Gastroesophageal sphincter (tissue), 4 donors: ENCODE results near the gene JMJD8. TPM values are rescaled to one million over a fixed set of nuclear protein-coding genes. Genes with fewer than 3 reads are reported as not detected.
A peak's percentile ranks its signal among the peaks of the same experiment; 100 is the strongest.

Source experiments
- ATAC-seq: fragments of 150-250 bp; one replicate; pipeline ENCODE4 v1.9.1; 2016; ENCODE audit warnings: mild to moderate bottlenecking, moderate library complexity
- H3K27ac ChIP-seq, 4 donors: fragments of 200-600 bp; sonication (generic) in 3 of 4; 1 replicate in 3 of 4; 2 replicates in 1 of 4; pipeline ENCODE4 v1.5.1; 2016 to 2019
- H3K27me3 ChIP-seq: fragments of 200-600 bp; sonication (generic); one replicate; pipeline ENCODE4 v1.5.1; 2019
- H3K36me3 ChIP-seq, 2 donors: fragments of 200-600 bp; sonication (generic); one replicate each; pipeline ENCODE4 v1.5.1; 2019; ENCODE audit warnings: control low read depth in 1 of 2
- H3K4me1 ChIP-seq, 3 donors: fragments of 200-600 bp; sonication (generic); 1 replicate in 2 of 3; 2 replicates in 1 of 3; pipeline ENCODE4 v1.5.1; 2016 to 2019; ENCODE audit warnings: control low read depth in 2 of 3
- H3K4me3 ChIP-seq, 2 donors: fragments of 200-600 bp; sonication (generic); one replicate each; pipeline ENCODE4 v1.5.1; 2019; ENCODE audit warnings: mild to moderate bottlenecking in 1 of 2, moderate library complexity in 1 of 2
- H3K9me3 ChIP-seq, 3 donors: fragments of 200-600 bp; sonication (generic); one replicate each; pipeline ENCODE4 v1.5.1; 2017 to 2019; ENCODE audit warnings: control low read depth in 2 of 3
- CTCF ChIP-seq, 4 experiments: fragments of 200-600 bp in 2 of 4; fragments of 450-650 bp in 2 of 4; sonication (generic) in 1 of 4; IDR thresholded peaks; one replicate each; pipeline ENCODE4 v1.5.1; 2017 to 2019; ENCODE audit warnings: antibody characterized with exemption in 4 of 4, mild to moderate bottlenecking in 2 of 4, moderate library complexity in 2 of 4
- EP300 ChIP-seq: sonication (generic); formaldehyde crosslinking; IDR thresholded peaks from one replicate; pipeline ENCODE4 v1.6.1; 2017; ENCODE audit warnings: antibody characterized with exemption, mild to moderate bottlenecking
- POLR2A ChIP-seq, 2 donors: fragments of 450-650 bp; IDR thresholded peaks; one replicate each; pipeline ENCODE4 v1.6.1; 2017; ENCODE audit warnings: antibody characterized with exemption in 2 of 2, mild to moderate bottlenecking in 2 of 2, moderate library complexity in 1 of 2
- POLR2AphosphoS5 ChIP-seq: sonication (generic); formaldehyde crosslinking; IDR thresholded peaks from one replicate; pipeline ENCODE4 v1.6.1; 2017; ENCODE audit warnings: antibody characterized with exemption
- WGBS, 2 donors: methylation state at CpG; one replicate each; pipeline ENCODE4 v1.1.5; 2018; ENCODE audit warnings: low coverage in 1 of 2; 5-methylcytosine and 5-hydroxymethylcytosine counted together
- total RNA-seq, 4 donors: library from RNA; depleted of rRNA; stranded (reverse); fragments of >200 nt; gene quantifications; one replicate each; pipeline ENCODE4 v1.1.0, GENCODE V29; 2016

JMJD8 gene
- total RNA-seq, 4 donors from 2014 or later: 70.2 to 109 (median 90.5) TPM

- Histone ChIP-seq H3K27ac (peak overlapping the region in 3 of 4 donors; percentile 88 to 89 (median 89)), H3K4me1 (peaks cover 0 to 55% (median 20%) of the 10 kb centered on the region in 3 donors), H3K27me3 (peaks cover 29% of the 10 kb centered on the region), H3K4me3 (peak overlapping the region; percentile 48 to 82), H3K36me3 (peaks cover 0 to 12% of the 10 kb centered on the region in 2 donors), H3K9me3 (no peaks in the 10 kb centered on the region)
- no peak for TF ChIP-seq EP300
- no peak for TF ChIP-seq CTCF (IDR thresholded peaks at IDR 0.05)
- WGBS, 2 donors: no CpG with 5 or more reads among the region's 51 CpGs
- no peak for ATAC-seq
Measured at GRCh38 chr16:721765-722540, 37.8 kb upstream of the JMJD8 start.

- Histone ChIP-seq H3K27me3 (peaks cover 22% of the 10 kb centered on the region), H3K36me3 (peaks cover 0 to 15% of the 10 kb centered on the region in 2 donors), H3K4me3 (peak within 1 kb of the TSS; percentile 48 to 82), H3K9me3 (no peaks in the 10 kb centered on the region), H3K4me1 (peaks cover 0 to 55% (median 22%) of the 10 kb centered on the region in 3 donors), H3K27ac (peak within 1 kb of the TSS; percentile 41 to 89 (median 88))
- no CpG with 5 or more reads among the region's 106 CpGs for WGBS, 2 donors
- ATAC-seq: peak; percentile 88
- TF ChIP-seq CTCF (IDR thresholded peaks at IDR 0.05): peak in 3 of 4 experiments; percentile 40 to 48 (median 46)
- peak; percentile 53 for TF ChIP-seq POLR2AphosphoS5
- no peak for TF ChIP-seq EP300
- TF ChIP-seq POLR2A (IDR thresholded peaks at IDR 0.05): peak; percentile 84 to 88
Measured at GRCh38 chr16:720990-721764, 37.0 kb upstream of the JMJD8 start, which contains the start of gene ANTKMT. Gene ANTKMT (plus strand): TSS chr16:721146. CDS start chr16:721275, 129 bp downstream.

GRCh38 chr16:720447-720989 is 36.4 kb upstream of the JMJD8 start:
- WGBS, 2 donors: 0% methylated on average over 1 of the region's 38 CpGs; no CpG with 5 or more reads in 1 of the 2 donors
- Histone ChIP-seq H3K4me1 (peaks cover 0 to 56% (median 27%) of the 10 kb centered on the region in 3 donors), H3K36me3 (peaks cover 0 to 15% of the 10 kb centered on the region in 2 donors), H3K27me3 (peaks cover 15% of the 10 kb centered on the region), H3K27ac (peak overlapping the region; percentile 41 to 89 (median 88)), H3K4me3 (peak overlapping the region; percentile 48 to 82), H3K9me3 (no peaks in the 10 kb centered on the region)
- ATAC-seq: peak; percentile 11
- TF ChIP-seq POLR2AphosphoS5 (no peak), CTCF (IDR thresholded peaks at IDR 0.05) (no peak), POLR2A (IDR thresholded peaks at IDR 0.05) (no peak), EP300 (no peak)

GRCh38 chr16:719815-720446 is 35.8 kb upstream of the JMJD8 start:
- no peak for ATAC-seq
- no peaks in the 10 kb centered on the region for H3K9me3 ChIP-seq
- peak overlapping the region in 3 of 4 donors; percentile 88 to 89 (median 89) for H3K27ac ChIP-seq
- no peak for TF ChIP-seq CTCF (IDR thresholded peaks at IDR 0.05)
- no peak for TF ChIP-seq POLR2AphosphoS5
- TF ChIP-seq POLR2A (IDR thresholded peaks at IDR 0.05): no peak
- no peak for TF ChIP-seq EP300
- peaks cover 0 to 15% of the 10 kb centered on the region in 2 donors for H3K36me3 ChIP-seq
- H3K4me1 ChIP-seq: peaks cover 0 to 61% (median 27%) of the 10 kb centered on the region in 3 donors
- WGBS, 2 donors: 28% methylated on average over 4 of the region's 16 CpGs; no CpG with 5 or more reads in 1 of the 2 donors
- H3K27me3 ChIP-seq: peaks cover 9% of the 10 kb centered on the region
- peak overlapping the region; percentile 48 to 82 for H3K4me3 ChIP-seq
